Stomach (tissue), 9 donors: ENCODE data around the gene KRT9. TPM values are rescaled to one million over a fixed set of nuclear protein-coding genes. Genes with fewer than 3 reads are reported as not detected.

Experiments used
- DNase-seq, 2 donors: peaks; one replicate each; pipeline versions ENCODE4 v3.0.0 to v3.0.0-alpha.2; 2013 to 2019
- H3K27ac ChIP-seq, 5 donors: fragments of 200-600 bp in 4 of 5; sonication (generic) in 4 of 5; one replicate each; pipeline ENCODE4 v1.5.1; 2013 to 2019; ENCODE audit warnings: mild to moderate bottlenecking in 1 of 5, moderate library complexity in 1 of 5
- H3K27me3 ChIP-seq, 3 donors: fragments of 200-600 bp; sonication (generic); one replicate each; pipeline ENCODE4 v1.5.1; 2017 to 2019; ENCODE audit warnings: mixed run types in 1 of 3
- H3K36me3 ChIP-seq, 4 donors: fragments of 200-600 bp; sonication (generic); 1 replicate in 3 of 4; 2 replicates in 1 of 4; pipeline ENCODE4 v1.5.1; 2016 to 2019
- H3K4me1 ChIP-seq, 4 donors: fragments of 200-600 bp; sonication (generic); one replicate each; pipeline ENCODE4 v1.5.1; 2016 to 2019
- H3K4me3 ChIP-seq, 4 donors: fragments of 200-600 bp; sonication (generic) in 3 of 4; one replicate each; pipeline ENCODE4 v1.5.1; 2016 to 2019; ENCODE audit warnings: mild to moderate bottlenecking in 1 of 4
- H3K9me3 ChIP-seq, 4 donors: fragments of 200-600 bp; sonication (generic); one replicate each; pipeline ENCODE4 v1.5.1; 2016 to 2019
- CTCF ChIP-seq, 7 experiments: fragments of 450-650 bp in 4 of 7; fragments of 200-600 bp in 3 of 7; sonication (generic) in 3 of 7; IDR thresholded peaks; one replicate each; pipeline ENCODE4 v1.5.1; 2016 to 2019; ENCODE audit warnings: antibody characterized with exemption in 7 of 7, control low read depth in 2 of 7, mild to moderate bottlenecking in 1 of 7
- EP300 ChIP-seq: sonication (generic); formaldehyde crosslinking; IDR thresholded peaks from one replicate; pipeline ENCODE4 v1.6.1; 2017; ENCODE audit warnings: antibody characterized with exemption
- POLR2A ChIP-seq, 4 donors: fragments of 450-650 bp; IDR thresholded peaks; one replicate each; pipeline ENCODE4 v1.6.1; 2016; ENCODE audit warnings: antibody characterized with exemption in 4 of 4, control low read depth in 2 of 4, mild to moderate bottlenecking in 1 of 4, moderate library complexity in 1 of 4
- POLR2AphosphoS5 ChIP-seq, 3 donors: sonication (generic); formaldehyde crosslinking; IDR thresholded peaks; one replicate each; pipeline ENCODE4 v1.6.1; 2016; ENCODE audit warnings: antibody characterized with exemption in 3 of 3
- WGBS, 5 donors: extraction: QIAGEN DNeasy Blood & Tissue Kit in 3 of 5; methylation state at CpG; one replicate each; pipeline versions ENCODE4 v1.1.5 to v1.1.7; 2013 to 2018; 5-methylcytosine and 5-hydroxymethylcytosine counted together
- intact Hi-C: fragments of 100-400 bp; cut with DNase I; formaldehyde crosslinking; loops from one replicate; pipeline ENCODE4 v1.15.1; 2023; ENCODE audit warnings: low total_unique reads
- polyA plus RNA-seq, 3 donors: library from polyadenylated mRNA; stranded (reverse); fragments of 200-250 nt; gene quantifications; one replicate each; pipeline ENCODE4 v1.2.3, GENCODE V29; 2013
- total RNA-seq, 5 donors: library from RNA; depleted of rRNA; stranded (reverse); fragments of >200 nt; gene quantifications; one replicate each; pipeline versions ENCODE4 v1.1.0 to v1.2.3, GENCODE V29; 2014 to 2016
- donor health status: healthy with polysubstance abuse.
- donor health status: Bipolar disorder and iron deficiency.
- donor health status: healthy.

KRT9 gene
- total and polyA plus RNA-seq, 8 donors, result not detected

GRCh38 chr17:41542357-41542756 lies 29.5 kb downstream of the KRT9 start:
- Histone ChIP-seq H3K36me3 (no peaks in the 10 kb centered on the region), H3K4me1 (peaks cover 0 to 6% (median 3%) of the 10 kb centered on the region in 4 donors), H3K4me3 (no peak overlapping the region), H3K27me3 (no peaks in the 10 kb centered on the region), H3K9me3 (peaks cover 0 to 5% (median 2%) of the 10 kb centered on the region in 4 donors), H3K27ac (no peak overlapping the region)
- no peak for TF ChIP-seq EP300
- TF ChIP-seq POLR2AphosphoS5 (IDR thresholded peaks at IDR 0.05), result no peak
- no peak for TF ChIP-seq POLR2A (IDR thresholded peaks at IDR 0.05)
- TF ChIP-seq CTCF (IDR thresholded peaks at IDR 0.05), result no peak
- DNase-seq, result no peak
- WGBS, 5 donors, result 29 to 56% (median 41%) methylated on average over 2 of the region's 2 CpGs
- intact Hi-C loops, result no loop called here

GRCh38 chr17:41540921-41541625 lies 30.8 kb downstream of the KRT9 start:
- Histone ChIP-seq H3K27ac (no peak overlapping the region), H3K36me3 (no peaks in the 10 kb centered on the region), H3K4me1 (peaks cover 0 to 6% (median 0%) of the 10 kb centered on the region in 4 donors), H3K9me3 (no peaks in the 10 kb centered on the region), H3K4me3 (no peak overlapping the region), H3K27me3 (peaks cover 0 to 8% (median 0%) of the 10 kb centered on the region in 3 donors)
- TF ChIP-seq CTCF (IDR thresholded peaks at IDR 0.05) (no peak), POLR2A (IDR thresholded peaks at IDR 0.05) (no peak), EP300 (no peak), POLR2AphosphoS5 (IDR thresholded peaks at IDR 0.05) (no peak)
- no peak for DNase-seq
- intact Hi-C loops, result no loop called here
- WGBS, 5 donors, result 77 to 89% (median 81%) methylated on average over 10 of the region's 10 CpGs

GRCh38 chr17:41539979-41540701 lies 31.7 kb downstream of the KRT9 start:
- Histone ChIP-seq H3K27ac (no peak overlapping the region), H3K4me3 (no peak overlapping the region), H3K36me3 (no peaks in the 10 kb centered on the region), H3K4me1 (peaks cover 0 to 10% (median 0%) of the 10 kb centered on the region in 4 donors), H3K27me3 (peaks cover 0 to 13% (median 0%) of the 10 kb centered on the region in 3 donors), H3K9me3 (no peaks in the 10 kb centered on the region)
- DNase-seq, result no peak
- intact Hi-C loops, result no loop called here
- TF ChIP-seq POLR2A (IDR thresholded peaks at IDR 0.05), result no peak
- TF ChIP-seq POLR2AphosphoS5 (IDR thresholded peaks at IDR 0.05), result no peak
- TF ChIP-seq CTCF (IDR thresholded peaks at IDR 0.05), result no peak
- TF ChIP-seq EP300, result no peak
- WGBS, 5 donors, result 52 to 72% (median 57%) methylated on average over 7 of the region's 7 CpGs

- Histone ChIP-seq H3K27ac (no peak overlapping the region), H3K4me3 (no peak overlapping the region), H3K9me3 (no peaks in the 10 kb centered on the region), H3K4me1 (peaks cover 0 to 4% (median 0%) of the 10 kb centered on the region in 4 donors), H3K27me3 (peaks cover 0 to 16% (median 4%) of the 10 kb centered on the region in 3 donors), H3K36me3 (no peaks in the 10 kb centered on the region)
- DNase-seq, result no peak
- 70 to 88% (median 85%) methylated on average over 3 to 5 of the region's 5 CpGs for WGBS, 5 donors
- TF ChIP-seq CTCF (IDR thresholded peaks at IDR 0.05), result no peak
- no peak for TF ChIP-seq EP300
- TF ChIP-seq POLR2A (IDR thresholded peaks at IDR 0.05), result no peak
- TF ChIP-seq POLR2AphosphoS5 (IDR thresholded peaks at IDR 0.05), result no peak
- intact Hi-C loops, result no loop called here
Observed at GRCh38 chr17:41539071-41539492, 32.8 kb downstream of the KRT9 start.
